GM12801 (cell line): ENCODE measurements around the gene SIX2.

ENCODE experiments used
- CTCF ChIP-seq: IDR thresholded peaks from one replicate; pipeline ENCODE4 v1.5.1; 2011; ENCODE audit warnings: control low read depth; ENCODE audit not compliant: insufficient read length; ENCODE audit errors: extremely low read depth

SIX2 gene

GRCh38 chr2:45009928-45010701, 863 bp upstream of the SIX2 start:
- no peak for TF ChIP-seq CTCF

GRCh38 chr2:45008296-45009129, 739 bp downstream of the SIX2 start:
- no peak for TF ChIP-seq CTCF

GRCh38 chr2:45007961-45008295, 1.3 kb downstream of the SIX2 start:
- TF ChIP-seq CTCF: no peak

GRCh38 chr2:45006942-45007287, 2.3 kb downstream of the SIX2 start:
- no peak for TF ChIP-seq CTCF

- no peak for TF ChIP-seq CTCF
These were observed 3.0 kb downstream of the SIX2 start for GRCh38 chr2:45006041-45006941.

- no peak for TF ChIP-seq CTCF
These were observed 3.8 kb downstream of the SIX2 start for GRCh38 chr2:45005261-45006002.
